Colonic mucosa (tissue), 4 donors: Measurements from ENCODE around the gene PRCP. TPM values are rescaled to one million over a fixed set of nuclear protein-coding genes. Genes with fewer than 3 reads are reported as not detected.

ENCODE experiments used
- DNase-seq: peaks from one replicate; pipeline ENCODE4 v3.0.0-alpha.2; 2020
- H3K27ac ChIP-seq: fragments of 200-600 bp; one replicate; pipeline ENCODE4 v1.8.0; 2021
- H3K27me3 ChIP-seq: fragments of 200-600 bp; one replicate; pipeline ENCODE4 v1.8.0; 2021
- H3K36me3 ChIP-seq: fragments of 200-600 bp; one replicate; pipeline ENCODE4 v1.8.0; 2021
- H3K4me1 ChIP-seq: fragments of 200-600 bp; one replicate; pipeline ENCODE4 v1.8.0; 2021; ENCODE audit warnings: mild to moderate bottlenecking
- H3K4me3 ChIP-seq: fragments of 200-600 bp; one replicate; pipeline ENCODE4 v1.8.0; 2021
- H3K9ac ChIP-seq, 2 donors: one replicate each; pipeline ENCODE4 v1.7.0; 2013; ENCODE audit warnings: control low read depth in 2 of 2, low read depth in 2 of 2, low read length in 2 of 2
- H3K9me3 ChIP-seq: fragments of 200-600 bp; one replicate; pipeline ENCODE4 v1.8.0; 2021
- intact Hi-C: fragments of 100-400 bp; cut with DNase I; formaldehyde crosslinking; loops from one replicate; pipeline ENCODE4 v1.14.1; 2022
- total RNA-seq, 2 donors: library from RNA; stranded (reverse); fragmentation: NEBNext Ultra II Directional in 1 of 2; extraction: Animal tissue kit (Norgen Biotek cat#: 25700) in 1 of 2; gene quantifications; one replicate each; pipeline ENCODE4 v1.2.1, GENCODE V29; 2021
- TF ChIP-seq, protein P1 (sequence below): fragments of 200-600 bp; IDR thresholded peaks from one replicate; pipeline ENCODE4 v1.8.0; 2022; ENCODE audit warnings: antibody characterized with exemption, mild to moderate bottlenecking
- donor health status: healthy.
- donor health status: DM: no; HTN: no; CAD: no.
- donor health status: DM: no; HTN: no; CAD: no.

The PRCP gene
- total RNA-seq, 2 donors from 2014 or later, result 24.9 to 41.3 TPM

DNA sequence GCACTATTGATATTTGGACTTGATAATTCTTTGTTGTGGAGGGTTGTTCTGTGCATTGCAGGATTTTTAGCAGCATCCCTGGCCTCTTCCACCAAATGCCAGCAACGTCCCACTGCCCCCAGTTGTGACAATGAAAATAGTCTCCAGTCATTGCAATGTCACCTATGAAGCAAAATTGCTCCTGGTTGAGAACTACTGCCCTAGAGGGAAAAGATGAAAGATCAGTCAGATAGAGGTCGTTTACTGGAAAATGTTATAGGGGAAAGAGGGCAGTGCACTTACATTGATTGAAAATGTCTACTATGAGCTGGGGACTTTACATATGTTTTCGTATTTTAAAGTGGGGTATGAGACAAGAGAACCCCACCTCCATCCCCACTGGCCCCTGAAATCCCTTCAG, 89.5 kb downstream of the PRCP start:
- intact Hi-C loops, result no loop called here
- Histone ChIP-seq H3K27me3 (no peaks in the 10 kb centered on the region), H3K9me3 (no peaks in the 10 kb centered on the region), H3K36me3 (no peaks in the 10 kb centered on the region), H3K4me3 (no peak overlapping the region), H3K4me1 (no peaks in the 10 kb centered on the region), H3K9ac (no peak overlapping the region), H3K27ac (no peak overlapping the region)
- TF ChIP-seq, protein P1, sequence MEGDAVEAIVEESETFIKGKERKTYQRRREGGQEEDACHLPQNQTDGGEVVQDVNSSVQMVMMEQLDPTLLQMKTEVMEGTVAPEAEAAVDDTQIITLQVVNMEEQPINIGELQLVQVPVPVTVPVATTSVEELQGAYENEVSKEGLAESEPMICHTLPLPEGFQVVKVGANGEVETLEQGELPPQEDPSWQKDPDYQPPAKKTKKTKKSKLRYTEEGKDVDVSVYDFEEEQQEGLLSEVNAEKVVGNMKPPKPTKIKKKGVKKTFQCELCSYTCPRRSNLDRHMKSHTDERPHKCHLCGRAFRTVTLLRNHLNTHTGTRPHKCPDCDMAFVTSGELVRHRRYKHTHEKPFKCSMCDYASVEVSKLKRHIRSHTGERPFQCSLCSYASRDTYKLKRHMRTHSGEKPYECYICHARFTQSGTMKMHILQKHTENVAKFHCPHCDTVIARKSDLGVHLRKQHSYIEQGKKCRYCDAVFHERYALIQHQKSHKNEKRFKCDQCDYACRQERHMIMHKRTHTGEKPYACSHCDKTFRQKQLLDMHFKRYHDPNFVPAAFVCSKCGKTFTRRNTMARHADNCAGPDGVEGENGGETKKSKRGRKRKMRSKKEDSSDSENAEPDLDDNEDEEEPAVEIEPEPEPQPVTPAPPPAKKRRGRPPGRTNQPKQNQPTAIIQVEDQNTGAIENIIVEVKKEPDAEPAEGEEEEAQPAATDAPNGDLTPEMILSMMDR, result no peak
- no peak for DNase-seq

DNA sequence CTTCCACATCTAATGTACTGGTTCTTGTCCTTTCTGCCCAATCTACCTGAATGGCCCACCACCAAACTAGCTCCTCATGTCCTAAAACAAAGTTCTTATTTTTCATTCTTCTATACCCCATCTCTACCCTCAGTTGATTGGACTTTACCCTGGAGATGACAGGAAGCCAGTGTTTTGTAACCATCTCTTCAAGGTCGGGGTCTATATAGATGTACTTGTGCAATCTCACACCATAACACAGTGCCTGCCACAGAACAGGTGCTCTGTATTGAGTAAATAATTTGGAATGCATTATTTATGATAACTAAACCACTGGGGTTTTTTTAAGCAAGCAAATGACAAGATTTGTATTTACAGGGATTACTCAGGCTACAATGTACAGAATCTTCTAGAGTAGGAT, 89.9 kb downstream of the PRCP start:
- Histone ChIP-seq H3K36me3 (no peaks in the 10 kb centered on the region), H3K27me3 (no peaks in the 10 kb centered on the region), H3K9me3 (no peaks in the 10 kb centered on the region), H3K9ac (no peak overlapping the region), H3K27ac (no peak overlapping the region), H3K4me1 (no peaks in the 10 kb centered on the region), H3K4me3 (no peak overlapping the region)
- TF ChIP-seq, protein P1, result no peak
- intact Hi-C loops, result no loop called here
- no peak for DNase-seq

DNA sequence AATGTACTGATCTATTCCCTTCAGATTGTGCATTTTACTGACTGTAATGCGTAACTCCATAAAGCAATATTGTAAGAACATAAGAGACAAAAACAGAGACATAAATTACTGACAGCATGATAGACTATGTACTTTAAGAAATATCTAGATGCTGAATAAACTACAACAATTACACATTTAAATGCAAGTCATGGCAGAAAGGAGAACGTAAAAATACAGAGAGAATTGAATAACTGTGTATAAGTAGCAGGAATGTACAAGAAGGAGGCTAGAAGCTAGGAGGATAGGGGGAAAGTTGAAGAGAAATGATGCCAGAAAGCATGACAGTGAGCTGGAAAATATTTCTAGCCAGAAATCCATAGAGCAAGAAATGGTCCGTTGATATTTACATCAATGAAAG, 92.6 kb downstream of the PRCP start:
- no peaks in the 10 kb centered on the region for H3K27me3 ChIP-seq
- H3K27ac ChIP-seq, result no peak overlapping the region
- intact Hi-C loops, result no loop called here

DNA sequence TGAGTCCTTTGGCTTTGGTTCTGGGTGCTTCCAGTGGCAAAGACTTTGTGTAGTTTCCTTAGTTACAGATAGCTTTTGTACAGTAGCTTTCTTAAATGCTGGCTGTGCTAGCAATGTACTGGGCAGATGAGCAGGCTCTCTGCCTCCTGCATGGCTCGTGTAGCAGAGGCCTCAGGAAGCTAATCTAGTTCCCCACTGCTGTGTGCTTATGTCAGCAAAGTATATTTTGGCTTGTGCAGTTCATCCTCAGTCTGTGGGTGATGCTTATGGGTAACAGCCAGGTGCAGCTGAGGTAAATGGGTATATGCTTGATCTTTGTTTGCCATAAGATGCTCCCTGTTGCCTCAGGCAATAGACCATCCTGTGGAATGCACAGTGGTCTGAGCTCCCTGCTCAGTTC, 97.5 kb downstream of the PRCP start:
- Histone ChIP-seq H3K4me1 (no peaks in the 10 kb centered on the region), H3K27me3 (no peaks in the 10 kb centered on the region), H3K27ac (no peak overlapping the region), H3K9ac (no peak overlapping the region), H3K36me3 (no peaks in the 10 kb centered on the region), H3K4me3 (no peak overlapping the region), H3K9me3 (no peaks in the 10 kb centered on the region)
- no peak for DNase-seq
- TF ChIP-seq, protein P1, result no peak
- intact Hi-C loops, result no loop called here

More for the DNA sequence above, 92.6 kb downstream of the PRCP start:
- H3K4me1 ChIP-seq, result no peaks in the 10 kb centered on the region
- no peak overlapping the region for H3K9ac ChIP-seq
- H3K4me3 ChIP-seq, result no peak overlapping the region
- no peaks in the 10 kb centered on the region for H3K9me3 ChIP-seq
- H3K36me3 ChIP-seq, result no peaks in the 10 kb centered on the region
- TF ChIP-seq, protein P1, result no peak
- no peak for DNase-seq

DNA sequence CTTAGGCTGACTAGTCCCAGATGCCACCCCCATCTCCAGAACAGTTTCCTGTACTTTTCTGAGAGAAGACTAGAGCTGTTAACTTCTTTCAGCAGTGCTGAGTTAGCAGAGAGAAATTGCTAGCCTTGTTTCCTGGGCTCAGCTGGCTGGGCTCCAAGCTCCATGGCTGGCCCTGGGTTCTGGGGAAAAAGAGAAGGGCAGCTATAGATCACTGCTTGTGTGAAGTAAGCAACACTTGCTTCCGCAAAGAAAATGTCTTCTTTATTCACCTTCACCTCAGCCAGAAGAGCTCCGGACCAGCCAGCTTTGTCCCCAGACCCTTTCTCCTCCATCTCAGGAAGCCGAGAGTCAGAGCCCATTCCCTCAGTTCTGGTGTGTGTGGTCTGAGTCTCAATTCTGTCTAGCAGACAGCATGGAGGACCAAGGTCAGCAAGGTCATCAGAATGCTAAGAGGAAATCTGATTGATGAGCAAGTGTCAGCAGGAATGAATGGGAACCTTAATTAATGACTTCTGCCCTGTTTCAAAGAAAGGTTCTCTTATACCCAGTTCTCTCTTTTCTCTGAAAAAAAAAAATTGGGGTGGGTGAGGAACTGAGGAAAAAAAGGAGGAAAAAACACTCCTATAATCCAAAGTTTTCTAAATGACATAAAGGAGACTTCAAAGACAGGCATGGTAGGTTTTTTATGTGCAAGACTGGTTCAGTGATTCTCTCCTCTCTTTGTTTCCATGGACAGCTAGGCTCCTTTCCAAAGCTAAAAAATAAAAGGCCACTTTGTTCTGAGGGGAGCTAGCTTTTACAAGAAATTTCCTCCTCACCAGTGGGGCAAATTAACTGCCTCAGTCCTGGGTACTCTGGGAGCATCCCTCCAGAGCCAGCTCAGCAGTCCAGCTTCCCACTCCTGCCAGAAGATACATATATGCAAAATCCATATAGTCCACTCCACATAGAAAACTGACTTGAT, 103.0 kb downstream of the PRCP start:
- Histone ChIP-seq H3K9ac (no peak overlapping the region), H3K27ac (no peak overlapping the region), H3K4me1 (no peaks in the 10 kb centered on the region), H3K36me3 (no peaks in the 10 kb centered on the region), H3K9me3 (no peaks in the 10 kb centered on the region), H3K4me3 (no peak overlapping the region), H3K27me3 (no peaks in the 10 kb centered on the region)
- peak; percentile 20 for DNase-seq
- intact Hi-C loops, result no loop called here
- TF ChIP-seq, protein P1, result no peak
